CD4-positive, alpha-beta T cell treated with Interleukin-17A for 1 hour (primary cell): ENCODE data around the gene ADAT3.
"Not testable (repeated sequence)": the region's sequence is repeated elsewhere in the genome, so short reads cannot be mapped to it uniquely, and the experiment has no call there.

Experiments
- DNase-seq: peaks from one replicate; pipeline ENCODE4 v3.0.0-alpha.2; 2020

ADAT3 gene

GRCh38 chr19:1884719-1885334 lies 20.4 kb upstream of the ADAT3 start:
- DNase-seq: no peak

GRCh38 chr19:1885398-1886119 lies 19.6 kb upstream of the ADAT3 start, which contains the start of gene ABHD17A:
TSS of gene ABHD17A (minus strand) at chr19:1885496. CDS start at chr19:1881566, 3,930 bp downstream.
- DNase-seq: peak; percentile 95

GRCh38 chr19:1886360-1886759 lies 18.8 kb upstream of the ADAT3 start:
- not testable (repeated sequence) for DNase-seq

- no peak for DNase-seq
Observed at GRCh38 chr19:1888385-1888784, 16.8 kb upstream of the ADAT3 start.

GRCh38 chr19:1889907-1890306 lies 15.3 kb upstream of the ADAT3 start:
- DNase-seq: no peak

- no peak for DNase-seq
Observed at GRCh38 chr19:1893791-1894190, 11.4 kb upstream of the ADAT3 start.

- DNase-seq: no peak
Observed at GRCh38 chr19:1896508-1896907, 8.7 kb upstream of the ADAT3 start.

- peak; percentile 34 for DNase-seq
Observed at GRCh38 chr19:1901940-1902404, 3.2 kb upstream of the ADAT3 start.

- no peak for DNase-seq
Observed at GRCh38 chr19:1902923-1903322, 2.3 kb upstream of the ADAT3 start.

GRCh38 chr19:1904860-1905109 lies 414 bp upstream of the ADAT3 start:
- DNase-seq: no peak

- no peak for DNase-seq
Observed at GRCh38 chr19:1905863-1906375, 720 bp downstream of the ADAT3 start.

- DNase-seq: no peak
Observed at GRCh38 chr19:1906985-1907562, 1.9 kb downstream of the ADAT3 start.

- DNase-seq: no peak
Observed at GRCh38 chr19:1907563-1908363, 2.6 kb downstream of the ADAT3 start.

GRCh38 chr19:1908364-1908678 lies 3.1 kb downstream of the ADAT3 start:
- no peak for DNase-seq

- DNase-seq: no peak
Observed at GRCh38 chr19:1909761-1910080, 4.5 kb downstream of the ADAT3 start.

- DNase-seq: no peak
Observed at GRCh38 chr19:1910177-1910576, 5.0 kb downstream of the ADAT3 start.

GRCh38 chr19:1911098-1911497 lies 5.9 kb downstream of the ADAT3 start:
- DNase-seq: no peak

GRCh38 chr19:1911995-1912394 lies 6.8 kb downstream of the ADAT3 start:
- DNase-seq: no peak

GRCh38 chr19:1912760-1913505 lies 7.7 kb downstream of the ADAT3 start:
- DNase-seq: no peak

GRCh38 chr19:1913781-1914577 lies 8.8 kb downstream of the ADAT3 start:
- DNase-seq: no peak

GRCh38 chr19:1914826-1915341 lies 9.7 kb downstream of the ADAT3 start:
- no peak for DNase-seq

- no peak for DNase-seq
Observed at GRCh38 chr19:1917146-1917545, 11.9 kb downstream of the ADAT3 start.
